Nucleus accumbens (tissue), 56 donors: Measurements from ENCODE around the gene VIPR1.

ENCODE experiments used
- DNase-seq, 56 donors: peaks; one replicate each; lab custom pipeline; 2025; lab: John Stamatoyannopoulos, UW

VIPR1 gene

GRCh38 chr3:42492508-42493080 is 9.8 kb upstream of the VIPR1 start:
- no peak for DNase-seq

DNA sequence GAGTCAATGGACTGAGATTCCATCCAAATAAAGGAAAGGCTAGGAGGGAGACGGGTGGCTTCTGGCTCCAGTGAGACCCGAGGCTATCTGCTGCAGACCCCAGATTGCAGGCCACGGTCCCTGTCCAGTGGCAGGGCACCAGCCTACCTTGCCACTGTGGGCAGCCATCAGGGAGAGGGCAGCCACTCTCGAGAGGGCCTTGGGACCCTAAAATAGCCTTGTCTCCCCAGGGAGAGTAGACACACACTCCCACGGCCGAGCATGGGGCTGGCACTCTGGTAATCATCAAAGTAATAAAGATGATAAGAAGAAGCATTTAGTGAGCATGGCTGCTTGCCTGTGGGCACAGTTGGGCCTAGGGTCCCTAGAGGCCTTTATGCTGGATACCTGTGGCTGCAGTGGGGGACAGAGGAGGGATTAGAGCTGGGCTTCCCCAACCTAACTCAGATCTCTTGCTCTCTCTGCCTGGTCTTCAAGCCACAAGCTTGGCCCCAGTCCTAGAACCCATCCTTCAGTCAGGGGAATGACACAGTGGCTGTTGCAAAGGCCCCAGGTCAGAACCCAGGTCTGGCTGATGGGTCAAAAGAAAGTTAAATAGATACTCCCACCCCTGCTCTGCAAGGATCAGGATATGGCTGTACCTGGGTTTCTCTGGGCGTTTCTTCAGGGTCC is 9.2 kb upstream of the VIPR1 start:
- DNase-seq: no peak

- no peak for DNase-seq
These were observed 8.7 kb upstream of the VIPR1 start for GRCh38 chr3:42493798-42494151.

- no peak for DNase-seq
These were observed 7.0 kb upstream of the VIPR1 start for GRCh38 chr3:42495393-42495792.

DNA sequence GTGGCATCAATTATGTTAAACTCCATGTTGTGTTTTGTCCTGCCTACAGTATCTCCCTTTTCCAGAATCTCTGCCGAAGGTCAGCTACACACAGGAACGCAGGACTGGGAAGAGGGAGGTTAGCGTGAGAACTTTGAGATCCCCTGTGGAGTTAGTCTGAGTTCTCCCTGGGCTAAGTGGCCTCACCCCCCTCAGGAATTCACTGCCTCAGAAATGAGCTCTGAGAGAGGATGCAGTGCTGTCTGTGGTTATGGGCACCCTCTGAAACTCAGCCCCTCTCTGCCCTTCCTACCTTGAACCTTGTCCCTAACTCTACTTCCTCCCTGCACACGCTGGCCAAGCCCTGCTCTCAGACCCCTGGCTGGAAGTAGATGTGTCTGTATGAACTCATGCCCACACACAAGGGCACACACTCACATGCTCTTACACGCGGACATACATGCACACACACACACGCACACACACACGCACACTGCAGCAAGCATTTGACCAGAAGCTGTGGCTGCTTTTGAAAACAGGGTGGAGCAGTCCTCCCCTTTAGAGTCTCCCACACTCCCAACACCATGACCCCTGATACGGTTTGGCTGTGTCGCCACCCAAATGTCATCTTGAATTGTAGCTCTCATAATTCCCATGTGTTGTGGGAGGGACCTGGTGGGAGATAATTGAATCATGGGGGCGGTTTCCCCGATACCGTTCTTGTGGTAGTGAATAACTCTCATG is 5.3 kb upstream of the VIPR1 start:
- peak in 10 of 56 donors; percentile 3 to 47 (median 23) for DNase-seq

DNA sequence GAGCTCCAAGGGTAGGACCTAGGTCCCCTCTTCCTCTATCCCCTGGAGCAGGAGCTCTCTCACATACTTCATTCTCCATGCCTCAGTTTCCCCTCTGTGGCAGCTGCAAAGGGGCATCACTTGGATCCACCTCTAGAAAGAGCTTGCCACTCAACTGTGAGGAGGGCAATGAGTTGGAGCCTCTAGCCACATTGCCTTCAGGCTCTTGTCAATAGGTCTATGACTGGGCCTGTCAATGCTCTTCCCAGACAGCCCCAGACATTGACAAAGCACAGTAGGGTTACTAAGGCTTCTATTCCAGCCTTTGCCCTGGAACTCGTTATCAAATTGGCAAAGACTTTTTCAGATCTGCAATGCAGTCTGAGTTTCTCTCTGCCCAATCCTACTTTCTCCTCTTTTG is 4.4 kb upstream of the VIPR1 start:
- no peak for DNase-seq

DNA sequence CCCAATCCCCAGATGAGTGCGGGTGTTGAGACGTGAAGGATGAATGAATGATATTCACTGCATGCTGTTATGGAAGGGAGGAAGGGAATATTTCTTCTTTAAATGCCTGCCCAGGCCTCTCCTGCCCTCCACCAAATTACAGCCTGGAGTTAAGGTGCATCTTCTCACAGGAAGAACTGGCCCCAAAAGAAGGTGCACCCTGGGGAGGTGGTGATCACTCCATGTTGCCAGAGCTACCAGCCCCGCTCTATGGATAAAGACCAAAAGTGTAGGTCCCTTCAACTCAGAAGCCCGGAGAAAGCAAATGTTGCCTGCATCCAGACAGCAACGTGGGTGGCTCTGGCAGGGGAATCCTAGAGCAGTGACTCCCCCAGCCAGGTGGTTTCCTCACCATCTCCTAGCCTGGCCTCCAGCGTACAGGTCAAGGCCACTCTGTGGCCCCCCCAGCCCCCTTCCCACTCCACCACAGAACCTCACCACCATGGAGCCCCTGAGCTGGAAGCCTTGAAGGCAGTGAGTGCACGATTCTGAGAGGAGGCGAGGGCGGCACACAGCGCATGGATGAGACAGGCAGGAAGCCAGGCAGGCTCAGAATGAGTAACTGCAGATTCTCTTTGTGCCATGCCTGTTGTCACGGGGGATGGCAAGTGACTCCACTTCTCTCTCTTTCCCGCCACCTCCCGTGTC is 3.5 kb upstream of the VIPR1 start:
- peak in 40 of 56 donors; percentile 10 to 89 (median 52) for DNase-seq

DNA sequence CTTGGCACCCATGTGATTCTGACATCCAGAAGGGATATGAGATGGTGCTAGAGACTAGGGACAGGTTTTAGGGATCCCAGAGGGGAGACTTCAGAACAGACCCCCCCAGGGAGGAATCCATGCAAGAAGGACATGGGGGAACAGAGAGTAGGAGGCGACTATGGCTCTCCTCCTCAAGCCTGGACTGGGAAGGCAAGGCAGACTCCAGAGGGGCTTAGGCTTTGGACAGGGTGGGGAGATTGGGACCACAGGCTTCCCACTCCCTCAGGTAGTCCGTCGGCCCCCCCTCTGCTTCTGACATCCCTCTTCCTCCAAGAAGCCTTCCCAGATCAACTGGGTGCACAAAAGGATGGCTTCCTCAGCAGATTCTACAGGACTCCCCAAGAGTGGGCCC is 3.0 kb upstream of the VIPR1 start:
- DNase-seq: no peak

DNA sequence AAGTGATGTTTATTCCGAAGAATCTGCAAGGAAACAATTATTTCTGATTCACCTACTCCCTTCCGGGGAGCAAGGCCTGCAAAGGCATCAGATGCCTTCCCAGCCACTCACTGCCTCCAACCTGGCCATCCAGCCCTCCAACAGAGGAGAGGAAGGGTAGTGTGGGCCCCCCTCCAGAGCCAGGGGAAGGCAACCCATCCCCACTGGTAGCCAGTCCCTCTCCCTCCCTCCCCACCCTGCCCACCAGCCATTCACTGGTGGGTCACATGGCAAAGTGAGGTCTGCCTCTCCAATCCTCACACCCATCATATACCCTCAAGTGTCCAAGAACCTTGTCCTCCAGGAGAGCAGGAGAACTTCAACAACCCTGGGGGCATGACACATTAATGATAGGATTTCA is 2.4 kb upstream of the VIPR1 start:
- DNase-seq: no peak

- no peak for DNase-seq
These were observed 1.5 kb upstream of the VIPR1 start for GRCh38 chr3:42500909-42501308.

DNA sequence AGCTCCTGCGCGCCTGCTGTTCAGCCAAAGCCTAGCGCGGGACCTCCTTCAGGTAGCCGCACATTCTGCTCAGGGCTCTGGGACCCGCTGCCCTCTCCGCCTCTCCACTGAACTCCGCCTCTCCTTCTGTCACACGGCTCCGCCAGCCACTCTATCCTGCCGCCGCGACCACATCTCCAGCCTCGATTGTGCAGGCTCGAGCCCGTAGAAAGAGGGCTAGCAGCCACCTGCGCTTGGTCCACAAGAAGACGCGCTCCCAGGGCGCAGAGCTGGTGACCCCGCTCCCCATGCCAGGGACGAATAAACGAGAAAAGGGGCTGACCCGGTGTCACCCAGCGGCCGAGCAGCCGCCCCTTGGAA is 1.1 kb upstream of the VIPR1 start:
- DNase-seq: no peak

DNA sequence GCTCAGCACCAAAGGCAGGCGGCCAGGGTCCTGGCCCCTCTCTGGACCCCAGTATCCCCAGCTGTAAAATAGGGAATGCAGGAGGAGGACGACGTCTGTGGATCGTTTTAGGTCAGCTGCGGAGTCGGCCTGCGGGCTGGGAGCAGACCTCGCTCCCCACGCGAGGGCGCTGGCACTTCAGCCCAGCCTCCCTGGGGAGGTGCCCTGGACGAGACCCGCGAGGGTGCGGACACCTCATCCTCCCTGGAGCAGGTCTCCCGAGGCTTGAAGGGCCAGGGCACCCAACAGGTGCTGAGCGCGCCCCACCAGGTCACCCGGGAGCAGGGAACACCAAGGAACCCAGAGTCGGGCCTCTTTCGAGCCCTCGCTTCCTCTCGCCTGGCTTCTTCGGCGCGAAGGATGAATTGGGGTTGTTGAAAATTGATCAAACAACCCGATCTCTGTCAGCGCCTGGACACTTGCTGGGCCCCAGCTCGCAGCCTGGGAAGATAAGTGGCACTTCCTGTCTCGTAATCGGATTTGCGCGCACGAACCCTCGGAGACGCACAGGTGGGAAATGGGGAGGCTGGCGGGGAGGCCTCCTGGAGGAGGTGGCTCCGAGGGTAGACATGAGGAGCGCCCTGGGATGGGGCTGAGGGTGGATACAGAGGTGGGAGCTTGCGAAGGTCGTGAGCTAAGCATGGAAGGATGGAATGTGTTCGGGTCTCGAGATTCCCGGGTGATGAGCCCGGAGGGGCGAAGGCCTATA is 588 bp upstream of the VIPR1 start:
- DNase-seq: peak in 28 of 56 donors; percentile 9 to 68 (median 36)

DNA sequence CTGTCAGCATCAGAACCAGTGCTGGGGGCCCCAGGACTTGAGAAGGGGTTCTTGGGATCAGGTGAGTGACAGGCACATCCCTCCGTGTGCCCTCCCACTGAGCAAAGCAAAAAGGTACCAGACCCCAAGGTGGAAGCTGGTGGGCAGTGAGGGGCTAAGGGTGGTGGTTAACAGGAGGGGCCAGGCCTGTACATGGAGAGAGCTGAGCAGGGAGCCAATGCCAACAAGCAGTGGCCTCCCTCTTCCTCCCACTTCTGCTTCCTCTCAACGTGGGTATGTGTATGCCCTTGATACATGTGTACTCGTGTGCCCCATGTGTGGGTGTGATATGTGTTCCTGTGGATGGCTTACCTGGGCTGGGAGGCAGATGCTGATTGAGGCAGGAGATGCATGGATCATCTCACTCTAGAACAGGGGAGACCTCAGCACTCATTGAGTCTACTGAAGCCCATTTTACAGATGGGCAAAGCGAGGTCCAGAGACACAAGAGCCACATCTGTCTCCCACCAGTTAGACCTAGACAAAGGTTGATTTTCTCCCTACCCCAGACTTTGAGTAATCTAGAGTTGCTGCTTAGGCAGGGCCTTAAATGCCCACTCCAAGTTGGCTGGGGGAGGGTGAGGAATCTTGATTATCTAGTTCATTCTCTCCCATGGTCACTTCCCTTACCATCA is 945 bp downstream of the VIPR1 start:
- DNase-seq: no peak

GRCh38 chr3:42503957-42504333 is 1.5 kb downstream of the VIPR1 start:
- no peak for DNase-seq

DNA sequence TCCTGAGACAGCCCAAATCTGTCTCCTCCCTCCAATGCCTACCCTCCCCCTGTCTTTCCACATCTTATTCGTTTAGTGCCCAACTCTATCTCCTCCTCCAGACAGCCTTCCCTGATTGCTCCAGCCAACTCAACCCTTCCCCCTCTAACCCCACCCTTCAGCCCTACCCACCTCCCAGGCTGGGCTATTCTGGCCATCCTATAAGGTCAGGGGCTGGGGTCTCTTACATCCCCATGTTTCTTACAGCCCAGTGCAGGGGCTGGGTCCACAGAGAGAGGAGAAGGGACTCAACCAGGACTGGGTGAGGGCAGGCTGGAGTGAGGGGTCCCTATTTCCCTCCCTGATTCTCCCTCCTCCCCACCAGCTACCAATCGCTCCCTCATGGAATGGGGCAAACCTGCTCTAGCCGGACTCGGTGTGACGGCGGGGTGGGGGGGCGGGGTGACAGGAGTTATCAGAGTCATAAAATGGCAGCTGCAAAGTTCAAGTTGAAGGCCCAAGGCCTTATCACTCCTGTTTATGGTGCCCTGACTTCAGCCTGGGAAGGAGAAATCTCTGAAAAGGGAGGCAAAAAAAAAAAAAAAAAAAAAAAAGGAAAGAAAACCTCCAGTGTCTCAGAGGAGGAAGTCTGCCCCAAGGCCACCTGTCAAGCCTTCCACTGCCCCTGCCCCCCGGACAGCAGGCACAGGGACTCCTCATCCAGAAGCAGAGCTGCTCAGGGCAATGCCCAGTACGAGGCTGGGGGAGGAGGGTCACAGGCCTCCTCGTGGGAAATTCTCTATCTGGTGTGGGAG is 2.1 kb downstream of the VIPR1 start:
- no peak for DNase-seq

GRCh38 chr3:42505128-42505848 is 2.8 kb downstream of the VIPR1 start:
- no peak for DNase-seq

DNA sequence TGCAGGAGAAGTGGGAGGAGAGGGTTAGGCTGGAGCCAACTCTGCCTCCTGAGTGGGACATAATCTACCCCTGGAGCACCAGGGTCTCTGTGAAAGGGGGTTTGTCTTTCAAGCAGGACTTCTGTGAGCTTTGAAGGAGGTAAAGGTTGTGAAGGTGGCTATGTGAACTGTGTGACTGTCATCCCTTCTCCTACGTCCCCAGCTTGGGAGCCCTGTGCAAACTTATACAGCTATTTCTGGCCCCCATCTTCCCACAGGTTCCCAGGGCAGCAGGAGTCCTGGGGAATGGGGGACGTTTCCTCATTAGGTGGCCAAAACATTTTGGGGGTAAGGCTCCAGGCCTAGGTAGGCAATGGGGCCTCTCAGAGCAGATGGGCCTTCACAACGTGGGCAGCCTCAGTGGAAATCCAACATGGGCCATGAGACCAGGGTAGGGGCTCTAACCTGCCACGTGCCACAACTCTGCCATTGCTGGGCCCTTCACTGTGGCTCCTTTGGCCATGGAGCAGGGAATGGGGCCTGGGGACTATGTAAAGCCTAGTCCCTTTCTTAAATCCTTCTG is 3.5 kb downstream of the VIPR1 start:
- DNase-seq: no peak

- DNase-seq: no peak
These were observed 4.8 kb downstream of the VIPR1 start for GRCh38 chr3:42507252-42507651.
